HepG2 (cell line): ENCODE results near the gene ADARB1. TPM values are rescaled to one million over a fixed set of nuclear protein-coding genes. Genes with fewer than 3 reads are reported as not detected.
A peak's percentile ranks its signal among the peaks of the same experiment; 100 is the strongest.

Experiments
- CBFB ChIP-seq: sonication (generic); formaldehyde crosslinking; IDR thresholded peaks from 2 replicates; pipeline ENCODE4 v1.4.0; 2020; ENCODE audit warnings: missing genetic modification reagents
- EED ChIP-seq: sonication (generic); formaldehyde crosslinking; IDR thresholded peaks from 2 replicates; pipeline ENCODE4 v1.5.0; 2020; ENCODE audit warnings: mild to moderate bottlenecking, missing genetic modification reagents
- MYC ChIP-seq: sonication (generic); formaldehyde crosslinking; IDR thresholded peaks from 2 replicates; pipeline ENCODE4 v1.9.0; 2021; ENCODE audit warnings: missing genetic modification reagents, borderline replicate concordance
- RAD21 ChIP-seq: fragments of 450-650 bp; formaldehyde crosslinking; IDR thresholded peaks from 2 replicates; pipeline ENCODE4 v1.5.0; 2020; ENCODE audit warnings: mild to moderate bottlenecking
- U2AF1 ChIP-seq: fragments of 200-400 bp; formaldehyde crosslinking; optimal IDR thresholded peaks from 2 replicates; pipeline ENCODE3; 2017; ENCODE audit warnings: mild to moderate bottlenecking, low read depth, low read length
- XBP1 ChIP-seq: sonication (generic); formaldehyde crosslinking; IDR thresholded peaks from 2 replicates; pipeline ENCODE4 v1.5.0; 2020; ENCODE audit warnings: missing genetic modification reagents
- ZBTB38 ChIP-seq: sonication (generic); formaldehyde crosslinking; IDR thresholded peaks from 2 replicates; pipeline ENCODE4 v1.5.1; 2020; ENCODE audit warnings: mild to moderate bottlenecking, missing genetic modification reagents
- ZBTB43 ChIP-seq: sonication (generic); formaldehyde crosslinking; conservative IDR thresholded peaks from 2 replicates; pipeline ENCODE4 v1.4.0; 2020; ENCODE audit warnings: missing genetic modification reagents
- ZC3H13 ChIP-seq: sonication (generic); formaldehyde crosslinking; IDR thresholded peaks from 2 replicates; pipeline ENCODE4 v1.8.1; 2023; ENCODE audit warnings: mild to moderate bottlenecking, missing genetic modification reagents, moderate library complexity
- ZNF121 ChIP-seq: sonication (generic); formaldehyde crosslinking; IDR thresholded peaks from 2 replicates; pipeline ENCODE4 v1.5.0; 2020; ENCODE audit warnings: mild to moderate bottlenecking, missing genetic modification reagents
- ZNF160 ChIP-seq: sonication (generic); formaldehyde crosslinking; IDR thresholded peaks from 2 replicates; pipeline ENCODE4 v1.8.0; 2022; ENCODE audit warnings: mild to moderate bottlenecking, inconsistent platforms, missing genetic modification reagents
- ZNF281 ChIP-seq: sonication (generic); formaldehyde crosslinking; IDR thresholded peaks from 2 replicates; pipeline ENCODE4 v1.4.0; 2020; ENCODE audit warnings: missing genetic modification reagents, borderline replicate concordance
- ZNF639 ChIP-seq: conservative IDR thresholded peaks from 2 replicates; pipeline ENCODE4 v1.6.1; 2018; ENCODE audit warnings: missing genetic modification reagents
- ZNF740 ChIP-seq: sonication (generic); formaldehyde crosslinking; IDR thresholded peaks from 2 replicates; pipeline ENCODE4 v1.4.0; 2020; ENCODE audit warnings: missing genetic modification reagents
- polyA plus RNA-seq, 8 experiments: library from polyadenylated mRNA; depleted of rRNA in 3 of 8; stranded (reverse) in 7 of 8; unstranded in 1 of 8; fragments of >200 nt; fragmentation: Illumina TruSeq in 4 of 8; extraction: Trizol in 4 of 8; gene quantifications; 2 replicates each; pipeline versions ENCODE4 v1.2.1 to v1.2.3, GENCODE V29; 2011 to 2016; ENCODE audit warnings: low read depth in 4 of 8, missing spikeins in 1 of 8, mixed read lengths in 1 of 8; ENCODE audit not compliant: insufficient read depth in 1 of 8
- total RNA-seq, 5 experiments: library from RNA; depleted of rRNA; stranded (reverse); fragments of >200 nt; fragmentation: Illumina TruSeq; extraction: Trizol; gene quantifications; 2 replicates each; pipeline ENCODE4 v1.2.3, GENCODE V29; 2016; ENCODE audit warnings: low read depth in 1 of 5
- TF ChIP-seq, protein P1 (sequence below): sonication (generic); formaldehyde crosslinking; IDR thresholded peaks from 2 replicates; pipeline ENCODE4 v1.5.0; 2020; ENCODE audit warnings: mild to moderate bottlenecking, missing genetic modification reagents, borderline replicate concordance

Gene ADARB1
- total and polyA plus RNA-seq, 2 of the 13 experiments (the other 11 are each of a cell fraction or from before 2014, with no cell fraction given) = 6.6 to 10.0 TPM

GRCh38 chr21:45074048-45074817 lies at the start of gene ADARB1 (continued):
- TF ChIP-seq, protein P1, sequence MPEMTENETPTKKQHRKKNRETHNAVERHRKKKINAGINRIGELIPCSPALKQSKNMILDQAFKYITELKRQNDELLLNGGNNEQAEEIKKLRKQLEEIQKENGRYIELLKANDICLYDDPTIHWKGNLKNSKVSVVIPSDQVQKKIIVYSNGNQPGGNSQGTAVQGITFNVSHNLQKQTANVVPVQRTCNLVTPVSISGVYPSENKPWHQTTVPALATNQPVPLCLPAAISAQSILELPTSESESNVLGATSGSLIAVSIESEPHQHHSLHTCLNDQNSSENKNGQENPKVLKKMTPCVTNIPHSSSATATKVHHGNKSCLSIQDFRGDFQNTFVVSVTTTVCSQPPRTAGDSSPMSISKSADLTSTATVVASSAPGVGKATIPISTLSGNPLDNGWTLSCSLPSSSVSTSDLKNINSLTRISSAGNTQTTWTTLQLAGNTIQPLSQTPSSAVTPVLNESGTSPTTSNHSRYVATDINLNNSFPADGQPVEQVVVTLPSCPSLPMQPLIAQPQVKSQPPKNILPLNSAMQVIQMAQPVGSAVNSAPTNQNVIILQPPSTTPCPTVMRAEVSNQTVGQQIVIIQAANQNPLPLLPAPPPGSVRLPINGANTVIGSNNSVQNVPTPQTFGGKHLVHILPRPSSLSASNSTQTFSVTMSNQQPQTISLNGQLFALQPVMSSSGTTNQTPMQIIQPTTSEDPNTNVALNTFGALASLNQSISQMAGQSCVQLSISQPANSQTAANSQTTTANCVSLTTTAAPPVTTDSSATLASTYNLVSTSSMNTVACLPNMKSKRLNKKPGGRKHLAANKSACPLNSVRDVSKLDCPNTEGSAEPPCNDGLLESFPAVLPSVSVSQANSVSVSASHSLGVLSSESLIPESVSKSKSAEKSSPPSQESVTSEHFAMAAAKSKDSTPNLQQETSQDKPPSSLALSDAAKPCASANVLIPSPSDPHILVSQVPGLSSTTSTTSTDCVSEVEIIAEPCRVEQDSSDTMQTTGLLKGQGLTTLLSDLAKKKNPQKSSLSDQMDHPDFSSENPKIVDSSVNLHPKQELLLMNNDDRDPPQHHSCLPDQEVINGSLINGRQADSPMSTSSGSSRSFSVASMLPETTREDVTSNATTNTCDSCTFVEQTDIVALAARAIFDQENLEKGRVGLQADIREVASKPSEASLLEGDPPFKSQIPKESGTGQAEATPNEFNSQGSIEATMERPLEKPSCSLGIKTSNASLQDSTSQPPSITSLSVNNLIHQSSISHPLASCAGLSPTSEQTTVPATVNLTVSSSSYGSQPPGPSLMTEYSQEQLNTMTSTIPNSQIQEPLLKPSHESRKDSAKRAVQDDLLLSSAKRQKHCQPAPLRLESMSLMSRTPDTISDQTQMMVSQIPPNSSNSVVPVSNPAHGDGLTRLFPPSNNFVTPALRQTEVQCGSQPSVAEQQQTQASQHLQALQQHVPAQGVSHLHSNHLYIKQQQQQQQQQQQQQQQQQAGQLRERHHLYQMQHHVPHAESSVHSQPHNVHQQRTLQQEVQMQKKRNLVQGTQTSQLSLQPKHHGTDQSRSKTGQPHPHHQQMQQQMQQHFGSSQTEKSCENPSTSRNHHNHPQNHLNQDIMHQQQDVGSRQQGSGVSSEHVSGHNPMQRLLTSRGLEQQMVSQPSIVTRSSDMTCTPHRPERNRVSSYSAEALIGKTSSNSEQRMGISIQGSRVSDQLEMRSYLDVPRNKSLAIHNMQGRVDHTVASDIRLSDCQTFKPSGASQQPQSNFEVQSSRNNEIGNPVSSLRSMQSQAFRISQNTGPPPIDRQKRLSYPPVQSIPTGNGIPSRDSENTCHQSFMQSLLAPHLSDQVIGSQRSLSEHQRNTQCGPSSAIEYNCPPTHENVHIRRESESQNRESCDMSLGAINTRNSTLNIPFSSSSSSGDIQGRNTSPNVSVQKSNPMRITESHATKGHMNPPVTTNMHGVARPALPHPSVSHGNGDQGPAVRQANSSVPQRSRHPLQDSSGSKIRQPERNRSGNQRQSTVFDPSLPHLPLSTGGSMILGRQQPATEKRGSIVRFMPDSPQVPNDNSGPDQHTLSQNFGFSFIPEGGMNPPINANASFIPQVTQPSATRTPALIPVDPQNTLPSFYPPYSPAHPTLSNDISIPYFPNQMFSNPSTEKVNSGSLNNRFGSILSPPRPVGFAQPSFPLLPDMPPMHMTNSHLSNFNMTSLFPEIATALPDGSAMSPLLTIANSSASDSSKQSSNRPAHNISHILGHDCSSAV (CRISPR knock-in tag) = no peak
- peak; percentile 46; the same call in 1 of the 2 replicates for TF ChIP-seq ZBTB38 (CRISPR knock-in tag)
- no peak for TF ChIP-seq XBP1 (CRISPR knock-in tag)
- 0 out of 2 replicates have a peak, but pooled peaks have one; percentile 23 for TF ChIP-seq CBFB (CRISPR knock-in tag)
- TF ChIP-seq ZNF639 = no peak; the same call in 1 of the 2 replicates
- no peak for TF ChIP-seq EED (CRISPR knock-in tag)
- no peak for TF ChIP-seq ZNF740 (CRISPR knock-in tag)
- TF ChIP-seq MYC (CRISPR knock-in tag) = peak; percentile 49
- peak; percentile 39; the same call in 1 of the 2 replicates for TF ChIP-seq ZNF160 (CRISPR knock-in tag)
- TF ChIP-seq ZC3H13 (CRISPR knock-in tag) = peak; percentile 95
- no peak for TF ChIP-seq ZNF281 (CRISPR knock-in tag)
- peak; percentile 67 for TF ChIP-seq RAD21 (CRISPR knock-in tag)
- no peak for TF ChIP-seq ZBTB43 (CRISPR knock-in tag)
- TF ChIP-seq ZNF121 (CRISPR knock-in tag) = 0 out of 2 replicates have a peak, but pooled peaks have one; percentile 47
- TF ChIP-seq U2AF1 = peak; percentile 83
